ENCODE measurements around the gene CDHR5. TPM values are rescaled to one million over a fixed set of nuclear protein-coding genes. Genes with fewer than 3 reads are reported as not detected.
A peak's percentile ranks its signal among the peaks of the same experiment; 100 is the strongest.

The CDHR5 gene
- total RNA-seq, 2 donors from 2014 or later, result 0.13 to 0.27 TPM

- no peak for TF ChIP-seq CTCF (conservative IDR thresholded peaks at IDR 0.05)
- peak; percentile 87 for DNase-seq
- peaks cover 63% of the 10 kb centered on the region for H3K27me3 Mint-ChIP-seq (ENCODE audit: insufficient read depth)
- H3K9me3 Mint-ChIP-seq, result no peaks in the 10 kb centered on the region
- peak overlapping the region; percentile 39 for H3K9ac ChIP-seq (ENCODE audit: extremely low read depth, low read length, poor library complexity, severe bottlenecking)
- no peaks in the 10 kb centered on the region for H3K36me3 ChIP-seq (ENCODE audit: control insufficient read depth, insufficient read depth, low read length)
- peaks cover 4% of the 10 kb centered on the region for H3K36me3 Mint-ChIP-seq (ENCODE audit: low read depth)
- peak overlapping the region; percentile 85 for H3K27ac Mint-ChIP-seq
- H3K4me1 ChIP-seq (ENCODE audit: control insufficient read depth, insufficient read depth, low read length), result peaks cover 3% of the 10 kb centered on the region
- H3K4me3 Mint-ChIP-seq, result peak overlapping the region; percentile 45
- H3K27ac ChIP-seq (ENCODE audit: low read depth, low read length), result peak overlapping the region; percentile 68
- H3K27me3 ChIP-seq (ENCODE audit: control insufficient read depth, insufficient read depth, low read length, poor library complexity, severe bottlenecking), result peaks cover 57% of the 10 kb centered on the region
- WGBS, 2 experiments (ENCODE audit: insufficient coverage in 1 of 2, insufficient read length in 1 of 2), result 8 to 11% methylated on average over 13 to 27 of the region's 28 CpGs
- peaks cover 9% of the 10 kb centered on the region for H3K4me1 Mint-ChIP-seq
- no peaks in the 10 kb centered on the region for H3K9me3 ChIP-seq (ENCODE audit: control insufficient read depth, low read length)
- no peak overlapping the region for H3K4me3 ChIP-seq (ENCODE audit: low read length)
Observed at GRCh38 chr11:638631-639331, 14.0 kb upstream of the CDHR5 start.

- H3K36me3 Mint-ChIP-seq (ENCODE audit: low read depth), result peaks cover 6% of the 10 kb centered on the region
- H3K27me3 Mint-ChIP-seq (ENCODE audit: insufficient read depth), result peaks cover 63% of the 10 kb centered on the region
- Histone ChIP-seq H3K27ac (ENCODE audit: low read depth, low read length) (no peak overlapping the region), H3K4me3 (ENCODE audit: low read length) (peak overlapping the region; percentile 60), H3K9me3 (ENCODE audit: control insufficient read depth, low read length) (no peaks in the 10 kb centered on the region), H3K27me3 (ENCODE audit: control insufficient read depth, insufficient read depth, low read length, poor library complexity, severe bottlenecking) (peaks cover 57% of the 10 kb centered on the region), H3K36me3 (ENCODE audit: control insufficient read depth, insufficient read depth, low read length) (no peaks in the 10 kb centered on the region), H3K4me1 (ENCODE audit: control insufficient read depth, insufficient read depth, low read length) (peaks cover 3% of the 10 kb centered on the region), H3K9ac (ENCODE audit: extremely low read depth, low read length, poor library complexity, severe bottlenecking) (no peak overlapping the region)
- H3K4me1 Mint-ChIP-seq, result peaks cover 9% of the 10 kb centered on the region
- H3K27ac Mint-ChIP-seq, result no peak overlapping the region
- TF ChIP-seq CTCF (conservative IDR thresholded peaks at IDR 0.05), result no peak
- WGBS, 2 experiments (ENCODE audit: insufficient coverage in 1 of 2, insufficient read length in 1 of 2), result 5 to 7% methylated on average over 16 to 53 of the region's 55 CpGs
- H3K4me3 Mint-ChIP-seq, result peak overlapping the region; percentile 54
- H3K9me3 Mint-ChIP-seq, result no peaks in the 10 kb centered on the region
- DNase-seq, result peak; percentile 72
Observed at GRCh38 chr11:637593-638521, 13.1 kb upstream of the CDHR5 start.

- Histone ChIP-seq H3K36me3 (ENCODE audit: control insufficient read depth, insufficient read depth, low read length) (no peaks in the 10 kb centered on the region), H3K4me1 (ENCODE audit: control insufficient read depth, insufficient read depth, low read length) (peaks cover 3% of the 10 kb centered on the region), H3K9ac (ENCODE audit: extremely low read depth, low read length, poor library complexity, severe bottlenecking) (no peak overlapping the region), H3K27ac (ENCODE audit: low read depth, low read length) (no peak overlapping the region), H3K9me3 (ENCODE audit: control insufficient read depth, low read length) (no peaks in the 10 kb centered on the region), H3K4me3 (ENCODE audit: low read length) (peak overlapping the region; percentile 60), H3K27me3 (ENCODE audit: control insufficient read depth, insufficient read depth, low read length, poor library complexity, severe bottlenecking) (peaks cover 57% of the 10 kb centered on the region)
- 2 to 4% methylated on average over 9 to 34 of the region's 34 CpGs for whole genome bisulfite sequencing, 2 experiments (ENCODE audit: insufficient coverage in 1 of 2, insufficient read length in 1 of 2)
- H3K27ac Mint-ChIP-seq, result no peak overlapping the region
- peaks cover 10% of the 10 kb centered on the region for H3K36me3 Mint-ChIP-seq (ENCODE audit: low read depth)
- H3K4me1 Mint-ChIP-seq, result peaks cover 9% of the 10 kb centered on the region
- peak overlapping the region; percentile 54 for H3K4me3 Mint-ChIP-seq
- no peaks in the 10 kb centered on the region for H3K9me3 Mint-ChIP-seq
- DNase-seq, result no peak
- H3K27me3 Mint-ChIP-seq (ENCODE audit: insufficient read depth), result peaks cover 63% of the 10 kb centered on the region
- no peak for TF ChIP-seq CTCF (conservative IDR thresholded peaks at IDR 0.05)
Observed at GRCh38 chr11:637333-637592, 12.5 kb upstream of the CDHR5 start.

Data from endodermal cell (in vitro differentiated cells).